ENCODE measurements around the gene MCC.

GRCh38 chr5:113145757-113146387, 342.4 kb downstream of the MCC start:
- TF ChIP-seq YY1 (tag by site-specific recombination; IDR thresholded peaks at IDR 0.05) = no peak
- TF ChIP-seq, protein P1, sequence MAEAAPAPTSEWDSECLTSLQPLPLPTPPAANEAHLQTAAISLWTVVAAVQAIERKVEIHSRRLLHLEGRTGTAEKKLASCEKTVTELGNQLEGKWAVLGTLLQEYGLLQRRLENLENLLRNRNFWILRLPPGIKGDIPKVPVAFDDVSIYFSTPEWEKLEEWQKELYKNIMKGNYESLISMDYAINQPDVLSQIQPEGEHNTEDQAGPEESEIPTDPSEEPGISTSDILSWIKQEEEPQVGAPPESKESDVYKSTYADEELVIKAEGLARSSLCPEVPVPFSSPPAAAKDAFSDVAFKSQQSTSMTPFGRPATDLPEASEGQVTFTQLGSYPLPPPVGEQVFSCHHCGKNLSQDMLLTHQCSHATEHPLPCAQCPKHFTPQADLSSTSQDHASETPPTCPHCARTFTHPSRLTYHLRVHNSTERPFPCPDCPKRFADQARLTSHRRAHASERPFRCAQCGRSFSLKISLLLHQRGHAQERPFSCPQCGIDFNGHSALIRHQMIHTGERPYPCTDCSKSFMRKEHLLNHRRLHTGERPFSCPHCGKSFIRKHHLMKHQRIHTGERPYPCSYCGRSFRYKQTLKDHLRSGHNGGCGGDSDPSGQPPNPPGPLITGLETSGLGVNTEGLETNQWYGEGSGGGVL (tag by site-specific recombination; IDR thresholded peaks at IDR 0.05) = no peak
- no peak for TF ChIP-seq ATF2 (tag by site-specific recombination; IDR thresholded peaks at IDR 0.05; ENCODE audit: low read depth)
- TF ChIP-seq ZNF664 (tag by site-specific recombination; IDR thresholded peaks at IDR 0.05) = no peak
- no peak for TF ChIP-seq ZNF561 (tag by site-specific recombination; IDR thresholded peaks at IDR 0.05; ENCODE audit: borderline replicate concordance)
- TF ChIP-seq CTCF (tag by site-specific recombination; IDR thresholded peaks at IDR 0.05) = no peak
- no peak for TF ChIP-seq ZBTB21 (tag by site-specific recombination; IDR thresholded peaks at IDR 0.05)
- TF ChIP-seq PRDM1 (tag by site-specific recombination; IDR thresholded peaks at IDR 0.05) = no peak
- TF ChIP-seq, protein P2, sequence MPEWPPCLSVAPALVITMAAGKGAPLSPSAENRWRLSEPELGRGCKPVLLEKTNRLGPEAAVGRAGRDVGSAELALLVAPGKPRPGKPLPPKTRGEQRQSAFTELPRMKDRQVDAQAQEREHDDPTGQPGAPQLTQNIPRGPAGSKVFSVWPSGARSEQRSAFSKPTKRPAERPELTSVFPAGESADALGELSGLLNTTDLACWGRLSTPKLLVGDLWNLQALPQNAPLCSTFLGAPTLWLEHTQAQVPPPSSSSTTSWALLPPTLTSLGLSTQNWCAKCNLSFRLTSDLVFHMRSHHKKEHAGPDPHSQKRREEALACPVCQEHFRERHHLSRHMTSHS (tag by site-specific recombination; IDR thresholded peaks at IDR 0.05) = no peak
- TF ChIP-seq PRDM6 (tag by site-specific recombination; IDR thresholded peaks at IDR 0.05) = no peak
